ENCODE results near the gene MITF.

MITF gene

DNA sequence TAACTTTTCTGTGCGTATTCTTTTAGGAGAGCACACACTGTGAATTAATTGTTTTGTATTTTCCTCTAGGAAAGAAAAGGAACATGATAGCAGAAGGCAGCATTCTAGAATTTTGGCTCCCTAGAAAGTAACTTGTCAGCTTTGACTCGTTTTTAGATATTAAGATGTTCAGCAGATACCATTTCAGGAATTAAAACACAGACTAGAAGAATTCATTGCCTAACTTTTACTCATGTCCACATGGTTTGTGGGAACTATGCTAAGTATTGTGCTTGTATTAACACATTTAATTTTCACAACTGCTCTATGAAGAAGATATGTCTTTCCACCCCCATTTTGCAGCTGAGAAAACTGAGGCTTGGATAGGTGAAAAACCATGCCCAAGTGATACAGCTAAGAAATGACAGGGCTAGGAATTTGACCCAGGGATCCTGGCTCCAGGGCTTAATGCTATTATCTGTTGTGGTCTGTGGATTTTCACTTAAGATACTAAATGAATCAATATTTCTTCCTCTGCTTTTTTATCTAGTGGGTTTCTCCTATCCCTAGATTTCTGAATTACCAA is 128.8 kb downstream of the MITF start:
- no peak for DNase-seq (ENCODE audit: low read depth)
- no peak for TF ChIP-seq CTCF (conservative IDR thresholded peaks at IDR 0.05; ENCODE audit: low read depth, low read length)

GRCh38 chr3:69868841-69869420 is 129.7 kb downstream of the MITF start:
- no peak for DNase-seq (ENCODE audit: low read depth)

More for the DNA sequence above, 128.8 kb downstream of the MITF start:
- peak overlapping the region; percentile 54 for H3K4me3 ChIP-seq (ENCODE audit: low read length)

GRCh38 chr3:69869643-69870042 is 130.4 kb downstream of the MITF start:
- H3K4me3 ChIP-seq (ENCODE audit: low read length): no peak overlapping the region
- TF ChIP-seq CTCF (conservative IDR thresholded peaks at IDR 0.05; ENCODE audit: low read depth, low read length): no peak
- DNase-seq (ENCODE audit: low read depth): no peak

More at GRCh38 chr3:69868841-69869420, 129.7 kb downstream of the MITF start:
- H3K4me3 ChIP-seq (ENCODE audit: low read length): no peak overlapping the region
- no peak for TF ChIP-seq CTCF (conservative IDR thresholded peaks at IDR 0.05; ENCODE audit: low read depth, low read length)

- DNase-seq (ENCODE audit: low read depth): no peak
- no peak overlapping the region for H3K4me3 ChIP-seq (ENCODE audit: low read length)
- no peak for TF ChIP-seq CTCF (conservative IDR thresholded peaks at IDR 0.05; ENCODE audit: low read depth, low read length)
These were observed 132.0 kb downstream of the MITF start for GRCh38 chr3:69871251-69871650.

DNA sequence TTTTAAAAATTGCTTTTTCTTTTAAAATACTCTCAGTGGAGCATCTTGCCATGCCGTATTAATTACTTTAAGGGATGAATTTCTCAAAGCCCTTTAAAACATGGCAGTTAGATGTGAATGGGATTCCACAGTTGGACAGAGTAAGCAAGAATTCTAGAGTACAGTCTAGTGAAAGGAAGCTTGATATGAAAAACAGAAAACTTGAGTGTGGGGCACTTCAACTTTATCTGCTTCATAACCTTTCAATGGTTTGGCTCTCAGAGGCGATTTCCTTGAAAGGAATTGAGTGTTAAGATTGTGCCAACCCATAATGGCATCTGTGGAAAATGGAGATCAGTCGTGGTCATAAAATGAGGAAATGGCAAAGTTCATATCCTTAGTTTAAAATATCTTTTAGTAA is 132.6 kb downstream of the MITF start:
- TF ChIP-seq CTCF (conservative IDR thresholded peaks at IDR 0.05; ENCODE audit: low read depth, low read length): no peak
- no peak overlapping the region for H3K4me3 ChIP-seq (ENCODE audit: low read length)
- no peak for DNase-seq (ENCODE audit: low read depth)

DNA sequence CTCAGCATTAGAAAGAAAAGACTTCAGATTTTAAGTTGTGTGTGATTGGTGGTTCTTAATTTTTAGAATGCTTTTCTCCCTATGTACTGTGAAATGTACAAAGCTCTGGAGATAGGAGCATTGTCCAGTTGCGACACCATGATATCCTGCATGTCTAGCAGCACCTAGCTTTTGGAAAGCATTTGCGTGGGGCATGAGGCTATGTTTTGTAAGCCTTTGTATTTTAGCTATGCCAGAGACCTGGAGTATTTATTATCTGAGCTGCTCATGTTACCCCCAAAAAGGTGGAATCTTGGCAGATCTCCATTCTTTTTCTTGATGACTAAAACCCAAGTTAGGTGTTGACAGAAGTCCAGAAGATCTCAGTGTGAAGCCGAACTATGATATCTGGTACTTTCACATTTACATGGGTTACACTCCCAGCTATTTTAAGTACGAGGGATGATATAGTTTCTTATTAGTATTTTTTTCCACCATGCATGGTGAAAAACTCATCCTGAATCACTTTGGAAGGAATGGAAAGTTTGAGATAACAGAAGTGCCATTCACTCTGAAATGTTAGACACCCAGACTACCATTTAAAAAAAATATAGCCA is 133.6 kb downstream of the MITF start:
- no peak overlapping the region for H3K4me3 ChIP-seq (ENCODE audit: low read length)
- no peak for TF ChIP-seq CTCF (conservative IDR thresholded peaks at IDR 0.05; ENCODE audit: low read depth, low read length)
- DNase-seq (ENCODE audit: low read depth): no peak

DNA sequence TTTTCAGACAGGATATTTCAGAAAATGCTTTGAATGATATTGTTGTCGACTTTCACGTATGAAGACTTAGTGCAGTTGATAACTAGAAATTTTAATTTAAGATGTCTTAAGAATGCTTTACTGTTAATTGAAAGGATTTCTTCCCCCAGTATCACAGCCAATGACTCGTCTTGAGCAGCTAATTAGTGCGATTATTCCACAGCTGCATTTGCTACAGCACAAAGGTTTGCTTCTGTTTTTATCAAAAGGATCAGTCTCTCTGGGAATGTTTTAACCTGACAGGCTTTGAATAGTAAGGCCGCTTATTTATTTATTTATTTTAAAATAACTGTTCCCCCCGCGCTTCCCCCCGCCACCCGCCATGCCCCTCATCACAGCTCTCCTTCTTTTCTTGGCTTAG is 136.8 kb downstream of the MITF start:
- peak overlapping the region; percentile 16 for H3K4me3 ChIP-seq (ENCODE audit: low read length)
- no peak for TF ChIP-seq CTCF (conservative IDR thresholded peaks at IDR 0.05; ENCODE audit: low read depth, low read length)
- DNase-seq (ENCODE audit: low read depth): peak; percentile 66

Data from retinal pigment epithelial cell (primary cell).